Measurements from ENCODE around the gene OR9A4. TPM values are rescaled to one million over a fixed set of nuclear protein-coding genes. Genes with fewer than 3 reads are reported as not detected.

The OR9A4 gene
- total RNA-seq, 1 donor from 2014 or later = 0.31 TPM

GRCh38 chr7:141944811-141945210 lies 28.6 kb downstream of the OR9A4 start:
- TF ChIP-seq CTCF (IDR thresholded peaks at IDR 0.05; ENCODE audit: unreplicated experiment) = no peak
- no peak for DNase-seq (ENCODE audit: low spot score, unreplicated experiment)
- H3K36me3 Mint-ChIP-seq (ENCODE audit: insufficient read depth) = peaks cover 6% of the 10 kb centered on the region
- no peak overlapping the region for H3K27ac Mint-ChIP-seq
- peaks cover 1% of the 10 kb centered on the region for H3K4me1 Mint-ChIP-seq (ENCODE audit: low read depth)
- no peak overlapping the region for H3K4me3 Mint-ChIP-seq (ENCODE audit: low read depth)
- no peaks in the 10 kb centered on the region for H3K27me3 Mint-ChIP-seq
- peaks cover 21% of the 10 kb centered on the region for H3K9me3 Mint-ChIP-seq (ENCODE audit: low read depth)

- no peak for DNase-seq (ENCODE audit: low spot score, unreplicated experiment)
- no peak overlapping the region for H3K27ac Mint-ChIP-seq
- peaks cover 6% of the 10 kb centered on the region for H3K36me3 Mint-ChIP-seq (ENCODE audit: insufficient read depth)
- no peak for TF ChIP-seq CTCF (IDR thresholded peaks at IDR 0.05; ENCODE audit: unreplicated experiment)
- peaks cover 17% of the 10 kb centered on the region for H3K9me3 Mint-ChIP-seq (ENCODE audit: low read depth)
- H3K4me1 Mint-ChIP-seq (ENCODE audit: low read depth) = peaks cover 1% of the 10 kb centered on the region
- no peaks in the 10 kb centered on the region for H3K27me3 Mint-ChIP-seq
- H3K4me3 Mint-ChIP-seq (ENCODE audit: low read depth) = no peak overlapping the region
Observed at GRCh38 chr7:141945356-141945755, 29.2 kb downstream of the OR9A4 start.

- no peak for DNase-seq (ENCODE audit: low spot score, unreplicated experiment)
- Mint-ChIP-seq H3K4me1 (ENCODE audit: low read depth) (peaks cover 1% of the 10 kb centered on the region), H3K27me3 (no peaks in the 10 kb centered on the region), H3K4me3 (ENCODE audit: low read depth) (no peak within 1 kb of the TSS), H3K36me3 (ENCODE audit: insufficient read depth) (no peaks in the 10 kb centered on the region), H3K27ac (no peak within 1 kb of the TSS), H3K9me3 (ENCODE audit: low read depth) (peaks cover 7% of the 10 kb centered on the region)
- no peak for TF ChIP-seq CTCF (IDR thresholded peaks at IDR 0.05; ENCODE audit: unreplicated experiment)
Observed at GRCh38 chr7:141946796-141947195, 30.6 kb downstream of the OR9A4 start, which contains the start of gene CLEC5A. Gene CLEC5A, minus strand, starts transcription at chr7:141946974. Its CDS starts 682 bp downstream, at chr7:141946292.

- Mint-ChIP-seq H3K27me3 (no peaks in the 10 kb centered on the region), H3K36me3 (ENCODE audit: insufficient read depth) (no peaks in the 10 kb centered on the region), H3K4me3 (ENCODE audit: low read depth) (no peak overlapping the region), H3K27ac (no peak overlapping the region), H3K9me3 (ENCODE audit: low read depth) (no peaks in the 10 kb centered on the region), H3K4me1 (ENCODE audit: low read depth) (peaks cover 1% of the 10 kb centered on the region)
- no peak for TF ChIP-seq CTCF (IDR thresholded peaks at IDR 0.05; ENCODE audit: unreplicated experiment)
- no peak for DNase-seq (ENCODE audit: low spot score, unreplicated experiment)
Observed at GRCh38 chr7:141949021-141949420, 32.8 kb downstream of the OR9A4 start.

- no peak overlapping the region for H3K27ac Mint-ChIP-seq
- no peaks in the 10 kb centered on the region for H3K9me3 Mint-ChIP-seq (ENCODE audit: low read depth)
Observed at GRCh38 chr7:141949451-141949850, 33.3 kb downstream of the OR9A4 start.

More at GRCh38 chr7:141949451-141949850, 33.3 kb downstream of the OR9A4 start:
- TF ChIP-seq CTCF (IDR thresholded peaks at IDR 0.05; ENCODE audit: unreplicated experiment) = no peak
- Mint-ChIP-seq H3K4me3 (ENCODE audit: low read depth) (no peak overlapping the region), H3K36me3 (ENCODE audit: insufficient read depth) (no peaks in the 10 kb centered on the region), H3K4me1 (ENCODE audit: low read depth) (peaks cover 1% of the 10 kb centered on the region), H3K27me3 (no peaks in the 10 kb centered on the region)
- DNase-seq (ENCODE audit: low spot score, unreplicated experiment) = no peak
